Naive B cell (primary cell): ENCODE measurements around the gene ATP5MG. TPM values are rescaled to one million over a fixed set of nuclear protein-coding genes. Genes with fewer than 3 reads are reported as not detected.
"Not testable (repeated sequence)": the region's sequence is repeated elsewhere in the genome, so short reads cannot be mapped to it uniquely, and the experiment has no call there.

Experiments used
- ATAC-seq, 2 donors: fragments of 150-1000 bp; cut with Tn5 transposase; 2 replicates each; pipeline ENCODE4 v1.10.0; 2021; ENCODE audit warnings: low read depth in 2 of 2, mild to moderate bottlenecking in 2 of 2, moderate library complexity in 2 of 2
- DNase-seq: peaks from one replicate; pipeline ENCODE4 v3.0.0; 2022
- H3K27ac Mint-ChIP-seq, 6 donors: one replicate each; pipeline ENCODE4 v1.8.0; 2020 to 2022; ENCODE audit warnings: mild to moderate bottlenecking in 6 of 6, mixed read lengths in 6 of 6, moderate library complexity in 5 of 6, inconsistent platforms in 2 of 6
- H3K27me3 Mint-ChIP-seq, 3 donors: one replicate each; pipeline ENCODE4 v1.8.0; 2021 to 2022; ENCODE audit warnings: mixed read lengths in 3 of 3, mild to moderate bottlenecking in 1 of 3
- H3K36me3 Mint-ChIP-seq, 2 donors: one replicate each; pipeline ENCODE4 v1.8.0; 2020 to 2022; ENCODE audit warnings: mixed read lengths in 2 of 2, inconsistent platforms in 1 of 2, mild to moderate bottlenecking in 1 of 2
- H3K4me1 Mint-ChIP-seq, 3 donors: one replicate each; pipeline ENCODE4 v1.8.0; 2020 to 2022; ENCODE audit warnings: mixed read lengths in 3 of 3, inconsistent platforms in 1 of 3, mild to moderate bottlenecking in 1 of 3, moderate library complexity in 1 of 3
- H3K4me3 Mint-ChIP-seq, 8 donors: one replicate each; pipeline ENCODE4 v1.8.0; 2020 to 2022; ENCODE audit warnings: mild to moderate bottlenecking in 8 of 8, mixed read lengths in 8 of 8, moderate library complexity in 8 of 8, inconsistent platforms in 2 of 8
- H3K9me3 Mint-ChIP-seq, 7 donors: one replicate each; pipeline ENCODE4 v1.8.0; 2020 to 2022; ENCODE audit warnings: mixed read lengths in 7 of 7, mild to moderate bottlenecking in 5 of 7, inconsistent platforms in 2 of 7, moderate library complexity in 1 of 7
- polyA plus RNA-seq, 6 donors: library from polyadenylated mRNA; unstranded; fragments of 300-500 nt; fragmentation: Illumina TruSeq; gene quantifications; one replicate each; pipeline ENCODE4 v1.2.3, GENCODE V29; 2021; ENCODE audit warnings: low read depth in 6 of 6

Gene ATP5MG
- polyA plus RNA-seq, 6 donors from 2014 or later = 418 to 680 (median 501) TPM

DNA sequence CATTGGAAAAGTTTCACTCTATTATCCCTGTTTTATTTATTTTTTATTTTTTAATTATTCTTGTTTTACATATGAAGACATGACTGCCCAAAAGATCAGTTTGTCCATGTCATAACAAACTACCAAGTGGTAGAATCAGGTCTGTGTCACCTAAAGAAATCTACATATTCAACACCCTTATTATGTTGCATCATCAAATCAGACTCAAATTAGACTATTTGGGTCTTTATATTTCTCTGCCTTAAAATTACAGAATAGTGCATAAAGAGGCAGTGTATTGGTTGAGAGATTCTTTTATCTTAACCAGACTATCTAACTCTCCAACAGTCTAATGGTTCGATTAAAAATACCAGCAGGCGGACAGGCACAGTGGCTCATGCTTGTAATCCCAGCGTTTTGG, 18.5 kb upstream of the ATP5MG start:
- DNase-seq = no peak
- H3K27ac Mint-ChIP-seq = no peak overlapping the region
- H3K4me1 Mint-ChIP-seq = no peaks in the 10 kb centered on the region
- no peak for ATAC-seq
- no peaks in the 10 kb centered on the region for H3K9me3 Mint-ChIP-seq
- H3K27me3 Mint-ChIP-seq = no peaks in the 10 kb centered on the region
- H3K4me3 Mint-ChIP-seq = no peak overlapping the region
- H3K36me3 Mint-ChIP-seq = peaks cover 28 to 43% of the 10 kb centered on the region in 2 donors

DNA sequence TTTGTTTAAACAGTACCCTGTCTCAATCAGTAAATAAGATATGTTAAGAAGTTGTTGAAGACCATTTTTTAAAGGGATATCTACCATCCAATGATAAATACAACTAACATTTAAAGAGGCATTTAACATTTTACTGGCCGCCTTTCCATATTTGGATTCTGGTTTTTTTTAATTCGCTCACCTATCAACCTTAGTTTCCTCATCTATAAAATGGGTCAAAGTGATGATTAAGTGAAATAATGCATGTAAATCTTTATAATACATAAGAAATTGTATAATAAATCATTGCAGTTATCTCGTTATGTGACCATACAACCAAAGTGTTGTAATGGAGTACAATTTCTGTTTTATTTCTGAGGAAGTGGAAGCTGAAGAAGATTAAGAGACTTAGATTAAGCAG, 17.7 kb upstream of the ATP5MG start:
- Mint-ChIP-seq H3K27ac (no peak overlapping the region), H3K27me3 (no peaks in the 10 kb centered on the region), H3K4me3 (no peak overlapping the region), H3K36me3 (peaks cover 28 to 43% of the 10 kb centered on the region in 2 donors), H3K9me3 (no peaks in the 10 kb centered on the region), H3K4me1 (no peaks in the 10 kb centered on the region)
- DNase-seq = no peak
- no peak for ATAC-seq

DNA sequence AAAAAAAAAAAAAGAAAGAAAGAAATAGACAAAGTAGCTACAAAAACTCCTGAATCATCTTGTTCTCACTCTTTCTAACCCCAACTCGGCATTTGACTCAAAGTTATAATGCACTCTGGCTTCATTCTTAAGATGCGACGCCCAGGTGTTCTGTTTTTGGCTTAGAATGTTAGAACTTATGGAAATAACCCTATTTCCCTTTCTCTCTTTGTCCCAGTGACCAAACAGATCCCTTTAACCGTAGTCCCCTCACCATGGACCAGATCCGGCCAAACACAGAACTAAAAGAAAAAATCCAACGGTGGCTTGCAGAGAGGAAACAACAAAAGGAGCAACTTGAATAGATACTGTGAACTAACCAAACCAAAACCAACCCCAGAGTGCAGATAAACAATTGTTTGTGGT, 5.3 kb upstream of the ATP5MG start:
- DNase-seq (no peak), ATAC-seq (no peak)
- no peaks in the 10 kb centered on the region for H3K9me3 Mint-ChIP-seq
- peaks cover 19 to 20% of the 10 kb centered on the region in 2 donors for H3K36me3 Mint-ChIP-seq
- peaks cover 13 to 26% (median 18%) of the 10 kb centered on the region in 3 donors for H3K4me1 Mint-ChIP-seq
- no peaks in the 10 kb centered on the region for H3K27me3 Mint-ChIP-seq
- H3K4me3 Mint-ChIP-seq = no peak overlapping the region
- H3K27ac Mint-ChIP-seq = peak overlapping the region in 5 of 6 donors; percentile 5 to 96 (median 46)

DNA sequence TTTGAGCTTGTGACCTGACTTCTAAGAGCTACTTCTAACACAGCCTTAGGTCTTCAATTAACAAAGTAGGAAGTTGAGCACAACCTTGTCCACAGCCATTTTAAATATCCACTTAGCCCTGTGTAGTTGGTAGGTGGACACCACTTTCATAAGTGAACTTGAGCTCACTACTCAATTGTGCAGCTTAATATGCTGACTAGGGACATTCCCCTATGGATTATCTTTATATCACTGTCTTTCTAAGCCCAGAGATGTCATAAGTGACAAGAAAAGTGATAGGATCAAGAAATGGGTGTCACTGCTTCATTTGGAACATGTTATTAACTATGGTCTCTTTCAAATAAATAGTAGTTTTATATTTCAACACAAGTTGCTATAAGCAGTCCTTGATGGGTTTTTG, 4.0 kb upstream of the ATP5MG start:
- ATAC-seq (no peak), DNase-seq (no peak)
- Mint-ChIP-seq H3K9me3 (no peaks in the 10 kb centered on the region), H3K36me3 (peaks cover 14 to 16% of the 10 kb centered on the region in 2 donors), H3K4me3 (no peak overlapping the region), H3K4me1 (peaks cover 21 to 37% (median 31%) of the 10 kb centered on the region in 3 donors), H3K27me3 (no peaks in the 10 kb centered on the region), H3K27ac (peak overlapping the region in 3 of 6 donors; percentile 56 to 96 (median 78))

DNA sequence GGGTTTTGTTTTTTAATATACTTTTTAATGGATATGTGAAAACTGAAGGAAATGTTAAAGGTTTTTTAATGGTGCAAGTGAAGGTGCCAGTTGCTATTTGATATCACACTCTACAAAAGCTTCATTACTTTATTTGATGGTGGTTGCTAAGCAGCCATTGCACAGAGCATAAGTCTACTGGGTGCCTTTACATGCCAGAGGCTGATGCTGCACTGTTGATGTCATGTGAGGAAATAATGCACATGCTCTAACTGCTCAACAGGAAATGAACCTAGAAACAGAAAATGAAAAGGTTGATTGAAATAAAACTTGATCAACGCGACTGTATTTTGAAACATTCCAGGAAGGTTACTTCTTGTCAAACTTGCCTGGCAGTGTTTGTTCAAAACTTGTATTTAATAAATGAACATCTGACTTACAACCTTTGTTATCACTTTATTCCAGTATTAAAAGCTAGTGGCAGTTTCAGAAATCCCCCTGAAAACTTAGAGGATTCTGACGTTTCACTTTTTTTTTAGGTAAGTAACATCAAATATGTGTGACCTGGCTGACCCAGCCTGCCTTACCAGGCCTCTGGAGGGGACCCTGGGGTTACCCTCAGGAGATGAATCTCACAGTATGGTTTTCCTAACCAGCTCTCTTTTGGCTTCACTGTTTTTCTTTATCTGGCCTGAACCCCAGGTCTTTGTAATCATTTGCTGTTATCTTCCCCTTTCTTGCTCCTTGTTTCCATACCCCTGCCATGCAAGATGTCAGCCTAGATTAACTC, 2.4 kb upstream of the ATP5MG start:
- Mint-ChIP-seq H3K4me1 (peaks cover 25 to 45% (median 38%) of the 10 kb centered on the region in 3 donors), H3K27ac (peak overlapping the region; percentile 56 to 99 (median 98)), H3K4me3 (peak overlapping the region in 7 of 8 donors; percentile 22 to 100 (median 98)), H3K36me3 (peaks cover 11 to 14% of the 10 kb centered on the region in 2 donors), H3K9me3 (no peaks in the 10 kb centered on the region), H3K27me3 (no peaks in the 10 kb centered on the region)
- DNase-seq (peak; percentile 53), ATAC-seq (peak; percentile 69 to 80)

DNA sequence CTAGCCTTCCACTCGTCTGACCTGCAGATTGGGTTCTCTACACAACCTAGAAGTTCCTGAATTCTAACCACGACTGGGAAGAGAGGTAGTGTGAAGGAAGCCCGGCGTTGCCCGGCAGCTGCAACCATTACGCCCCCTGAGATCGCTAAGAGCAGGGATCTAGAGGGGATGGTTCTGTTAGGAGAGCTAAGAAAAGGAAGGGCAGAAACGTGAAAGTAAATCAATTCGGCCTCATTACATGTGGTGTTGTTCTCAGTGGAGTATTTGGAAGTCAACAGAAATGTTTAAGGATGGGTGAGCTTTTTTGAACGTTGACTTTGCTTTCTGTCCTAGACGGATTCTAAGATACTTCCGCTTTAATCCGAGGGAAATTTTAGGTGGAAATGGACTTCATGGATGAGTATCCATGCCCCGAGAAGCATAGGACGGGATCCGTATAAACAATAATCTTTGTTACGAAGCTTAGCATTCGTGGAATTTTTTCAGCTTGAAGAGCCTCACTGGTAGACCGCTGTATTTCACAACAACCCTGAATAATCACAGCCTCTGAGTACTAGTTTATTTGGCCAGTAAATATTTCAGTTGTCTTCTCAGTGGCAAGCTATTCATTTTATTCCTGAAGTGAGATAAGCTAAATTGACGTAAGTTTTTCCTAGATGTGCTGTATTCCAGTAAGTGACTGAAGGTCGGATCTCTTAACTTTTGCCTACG, 629 bp downstream of the ATP5MG start:
- peak overlapping the region; percentile 96 to 100 (median 99) for H3K27ac Mint-ChIP-seq
- DNase-seq (no peak), ATAC-seq (no peak)
- peaks cover 39 to 57% (median 49%) of the 10 kb centered on the region in 3 donors for H3K4me1 Mint-ChIP-seq
- no peaks in the 10 kb centered on the region for H3K9me3 Mint-ChIP-seq
- no peaks in the 10 kb centered on the region for H3K36me3 Mint-ChIP-seq
- H3K27me3 Mint-ChIP-seq = no peaks in the 10 kb centered on the region
- peak overlapping the region; percentile 91 to 100 (median 99) for H3K4me3 Mint-ChIP-seq

DNA sequence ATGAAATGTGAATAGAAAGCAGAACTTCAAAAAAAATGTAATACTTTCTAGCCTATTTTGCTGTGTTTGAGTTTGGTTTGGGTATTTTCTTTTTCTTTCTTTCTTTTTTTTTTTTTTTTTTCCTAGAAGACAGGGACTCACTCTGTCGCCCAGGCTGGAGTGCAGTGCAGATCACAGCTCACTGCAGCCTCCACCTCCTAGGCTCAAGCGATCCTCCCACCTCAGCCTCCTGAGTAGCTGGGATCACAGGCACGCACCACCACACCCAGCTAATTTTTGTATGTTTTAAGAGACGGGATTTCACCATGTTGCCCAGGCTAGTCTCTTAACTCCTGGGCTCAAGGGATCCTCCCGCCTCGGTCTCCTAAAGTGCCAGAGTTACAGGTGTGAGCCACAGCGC, 1.2 kb downstream of the ATP5MG start:
- H3K27me3 Mint-ChIP-seq, ATAC-seq, H3K9me3 Mint-ChIP-seq, H3K36me3 Mint-ChIP-seq, DNase-seq: not testable (repeated sequence)
- Mint-ChIP-seq H3K27ac (peak overlapping the region in 4 of 6 donors; percentile 86 to 100 (median 95)), H3K4me1 (peaks cover 39 to 57% (median 49%) of the 10 kb centered on the region in 3 donors), H3K4me3 (peak overlapping the region; percentile 91 to 100 (median 99))

DNA sequence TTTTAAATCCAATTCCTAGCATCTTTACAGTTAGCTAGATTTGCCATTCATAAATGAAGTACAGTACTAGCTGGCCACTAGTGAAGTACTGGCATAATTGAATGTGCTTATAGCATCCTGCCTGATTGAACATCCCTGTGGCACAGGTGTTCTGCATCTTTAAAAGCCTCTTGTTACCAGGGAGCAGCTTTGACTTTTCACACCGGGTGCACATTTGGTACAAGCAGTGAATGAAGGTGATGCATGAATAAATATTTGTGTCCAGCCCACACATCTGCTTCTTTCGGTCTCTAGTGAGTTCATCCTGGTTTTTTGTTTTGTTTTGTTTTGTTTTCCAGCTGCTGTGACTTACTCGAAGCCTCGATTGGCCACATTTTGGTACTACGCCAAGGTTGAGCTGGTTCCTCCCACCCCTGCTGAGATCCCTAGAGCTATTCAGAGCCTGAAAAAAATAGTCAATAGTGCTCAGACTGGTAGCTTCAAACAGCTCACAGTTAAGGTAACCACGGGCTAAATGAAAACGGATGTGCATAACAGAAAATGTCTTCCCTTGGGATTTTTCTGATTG, 5.3 kb downstream of the ATP5MG start:
- H3K27ac Mint-ChIP-seq = peak overlapping the region in 5 of 6 donors; percentile 2 to 98 (median 67)
- H3K4me3 Mint-ChIP-seq = peak overlapping the region in 1 of 8 donors; percentile 72
- DNase-seq = no peak
- no peaks in the 10 kb centered on the region for H3K9me3 Mint-ChIP-seq
- ATAC-seq = no peak
- H3K27me3 Mint-ChIP-seq = no peaks in the 10 kb centered on the region
- H3K4me1 Mint-ChIP-seq = peaks cover 35 to 42% (median 42%) of the 10 kb centered on the region in 3 donors
- peaks cover 0 to 4% of the 10 kb centered on the region in 2 donors for H3K36me3 Mint-ChIP-seq

DNA sequence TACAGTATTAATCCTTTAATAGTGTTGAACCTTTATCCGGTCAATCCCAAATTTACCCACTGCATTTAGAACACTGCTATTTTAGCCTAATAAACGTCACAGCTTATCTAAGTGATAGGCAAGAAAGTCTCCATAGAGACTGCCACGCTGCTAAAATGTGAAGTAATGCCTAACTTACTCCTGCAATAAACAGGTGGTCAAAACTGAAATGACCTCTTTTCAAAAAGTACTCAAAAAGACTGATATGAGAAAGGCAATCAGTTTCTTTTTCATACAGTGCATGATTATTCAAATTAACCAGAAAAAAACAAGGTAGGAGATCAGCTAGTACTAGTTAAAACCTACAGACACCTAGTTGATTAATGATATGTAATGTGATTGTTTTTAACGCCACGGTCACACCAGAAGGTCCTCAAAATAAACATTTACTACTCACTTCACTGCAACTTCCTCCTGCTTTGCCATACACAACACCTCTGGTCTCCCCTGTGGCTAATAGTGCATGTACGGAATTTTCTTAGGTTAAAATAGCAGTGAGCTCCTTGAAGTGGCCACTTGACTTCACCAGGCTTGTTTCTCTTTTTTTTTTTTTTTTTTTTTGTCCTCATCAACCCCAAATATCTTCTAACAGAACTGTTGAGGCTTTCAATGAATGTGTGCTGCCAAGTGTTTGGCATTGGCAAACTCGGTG, 8.8 kb downstream of the ATP5MG start:
- peak overlapping the region in 3 of 6 donors; percentile 43 to 72 (median 69) for H3K27ac Mint-ChIP-seq
- H3K4me3 Mint-ChIP-seq = peak overlapping the region in 2 of 8 donors; percentile 10 to 17
- no peaks in the 10 kb centered on the region for H3K27me3 Mint-ChIP-seq
- no peak for ATAC-seq
- no peaks in the 10 kb centered on the region for H3K9me3 Mint-ChIP-seq
- peaks cover 16 to 25% (median 19%) of the 10 kb centered on the region in 3 donors for H3K4me1 Mint-ChIP-seq
- H3K36me3 Mint-ChIP-seq = peaks cover 0 to 4% of the 10 kb centered on the region in 2 donors
- DNase-seq = no peak

DNA sequence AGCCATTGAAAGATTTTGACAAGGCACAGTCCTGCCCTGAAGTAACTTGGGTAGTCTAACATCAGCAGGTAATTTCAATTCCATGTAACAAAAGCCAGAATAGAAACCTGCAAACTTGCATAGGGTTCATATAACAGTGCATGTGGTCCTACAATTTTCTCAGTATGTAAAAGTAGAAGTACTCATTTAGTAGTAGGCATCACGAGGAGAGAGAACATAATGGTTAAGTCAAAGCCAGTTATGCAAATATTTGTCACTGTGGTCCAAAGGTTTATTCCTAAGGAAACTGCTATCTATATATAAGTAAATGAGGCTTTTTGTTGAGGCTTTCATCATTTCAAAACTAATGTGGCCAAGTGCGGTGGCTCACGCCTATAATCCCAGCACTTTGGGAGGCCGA, 10.1 kb downstream of the ATP5MG start:
- Mint-ChIP-seq H3K27ac (peak overlapping the region in 1 of 6 donors; percentile 29), H3K4me3 (no peak overlapping the region)
- DNase-seq = no peak

DNA sequence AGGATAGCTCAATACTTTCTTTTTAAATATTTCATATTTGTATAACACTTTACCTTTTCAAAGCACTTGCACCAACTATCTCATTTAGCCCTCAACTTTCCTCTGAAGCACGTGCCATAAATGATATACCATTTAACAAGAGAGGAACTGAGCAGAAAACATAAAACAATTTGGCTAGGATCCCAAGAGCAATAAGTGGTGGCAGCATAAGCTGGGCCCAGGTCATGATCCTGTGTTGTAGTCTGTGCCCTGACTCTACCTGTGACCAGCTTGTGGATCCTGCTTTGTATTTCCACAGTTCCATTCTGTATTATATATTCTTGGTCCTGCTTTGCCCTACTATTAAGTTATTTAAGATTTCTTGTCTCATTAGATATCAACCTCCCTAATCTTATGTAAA, 11.5 kb downstream of the ATP5MG start:
- no peak overlapping the region for H3K27ac Mint-ChIP-seq
- H3K4me1 Mint-ChIP-seq = peaks cover 13 to 25% (median 15%) of the 10 kb centered on the region in 3 donors
- ATAC-seq (no peak), DNase-seq (no peak)
- H3K27me3 Mint-ChIP-seq = no peaks in the 10 kb centered on the region
- peaks cover 0 to 4% of the 10 kb centered on the region in 2 donors for H3K36me3 Mint-ChIP-seq
- H3K9me3 Mint-ChIP-seq = no peaks in the 10 kb centered on the region
- no peak overlapping the region for H3K4me3 Mint-ChIP-seq

More for the DNA sequence above, 10.1 kb downstream of the ATP5MG start:
- H3K27me3 Mint-ChIP-seq = no peaks in the 10 kb centered on the region
- ATAC-seq = no peak
- H3K36me3 Mint-ChIP-seq = peaks cover 0 to 4% of the 10 kb centered on the region in 2 donors
- no peaks in the 10 kb centered on the region for H3K9me3 Mint-ChIP-seq
- H3K4me1 Mint-ChIP-seq = peaks cover 13 to 25% (median 15%) of the 10 kb centered on the region in 3 donors

DNA sequence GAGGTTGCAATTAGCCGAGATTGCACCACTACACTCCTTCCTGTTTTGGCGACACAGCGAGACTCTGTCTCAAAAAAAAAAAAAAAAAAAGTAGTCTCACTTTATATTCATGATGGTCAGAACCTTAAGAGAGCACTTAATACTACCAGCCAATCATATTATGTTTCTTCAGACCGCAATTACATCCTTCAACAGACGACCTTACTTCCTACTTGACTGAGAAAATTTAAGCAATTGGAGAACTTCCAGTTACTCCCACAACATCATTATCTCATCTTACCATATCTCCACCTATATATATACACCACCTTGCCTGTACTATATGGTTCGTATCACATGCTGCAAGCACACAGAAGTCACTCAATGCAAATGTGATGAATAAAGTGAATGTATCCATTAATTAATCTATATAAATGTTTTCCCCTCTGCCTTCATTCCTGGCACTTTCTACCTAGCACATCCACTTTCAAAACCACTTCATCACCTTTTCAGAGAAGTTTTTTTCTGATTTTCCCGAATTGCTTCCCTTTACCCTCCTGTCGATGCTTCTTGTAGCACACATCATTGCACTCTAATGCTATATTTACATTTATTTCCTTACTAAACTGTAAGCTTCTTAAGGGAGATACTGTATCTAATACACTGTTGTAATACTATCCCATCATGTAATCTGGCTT, 13.8 kb downstream of the ATP5MG start:
- Mint-ChIP-seq H3K27ac (no peak overlapping the region), H3K4me3 (no peak overlapping the region), H3K27me3 (no peaks in the 10 kb centered on the region), H3K9me3 (no peaks in the 10 kb centered on the region), H3K36me3 (no peaks in the 10 kb centered on the region), H3K4me1 (peaks cover 11 to 20% (median 11%) of the 10 kb centered on the region in 3 donors)
- ATAC-seq (no peak), DNase-seq (no peak)

DNA sequence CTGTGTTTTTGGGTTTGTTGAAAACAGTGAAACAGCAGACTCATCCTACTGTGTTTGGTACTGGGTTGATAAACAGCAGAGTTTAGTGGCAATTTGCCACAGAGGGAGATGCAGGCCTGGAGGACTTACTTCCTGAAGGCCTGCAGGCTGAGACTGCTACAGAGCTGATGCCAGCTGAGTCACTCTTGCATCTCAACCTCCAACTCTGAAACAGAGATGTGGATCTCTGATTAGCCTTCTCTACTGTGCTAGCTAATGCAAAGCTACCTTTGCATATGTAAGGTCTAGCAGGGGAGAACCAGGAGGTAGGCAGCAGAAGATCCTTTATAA, 14.3 kb downstream of the ATP5MG start:
- peaks cover 6 to 15% (median 6%) of the 10 kb centered on the region in 3 donors for H3K4me1 Mint-ChIP-seq
- no peak overlapping the region for H3K27ac Mint-ChIP-seq
- ATAC-seq = no peak
- no peak for DNase-seq
- no peaks in the 10 kb centered on the region for H3K9me3 Mint-ChIP-seq
- H3K27me3 Mint-ChIP-seq = no peaks in the 10 kb centered on the region
- H3K36me3 Mint-ChIP-seq = no peaks in the 10 kb centered on the region
- no peak overlapping the region for H3K4me3 Mint-ChIP-seq
